T47D (cell line): ENCODE results near the gene MED16.
"Not testable (repeated sequence)": the region's sequence is repeated elsewhere in the genome, so short reads cannot be mapped to it uniquely, and the experiment has no call there.

Source experiments
- DNase-seq, 2 experiments: peaks; one replicate each; pipeline versions ENCODE4 v3.0.0 to v3.0.0-alpha.2; 2011 to 2012; ENCODE audit warnings: low read depth in 1 of 2, low spot score in 1 of 2
- JUND ChIP-seq: IDR thresholded peaks from 2 replicates; pipeline ENCODE4 v1.6.1; 2012; ENCODE audit warnings: low read depth
- in situ Hi-C: cut with HindIII; loops from 2 replicates; pipeline ENCODE4 v1.10.0; 2016; ENCODE audit warnings: low sequenced_read_pairs, low pct_unique_long_range_greater_than_20kb

MED16 gene

GRCh38 chr19:866769-867300 lies 26.2 kb downstream of the MED16 start:
- no peak for DNase-seq
- TF ChIP-seq JUND = no peak
- in situ Hi-C loops = no loop called here

- TF ChIP-seq JUND = no peak
- in situ Hi-C loops = no loop called here
- DNase-seq = no peak
Measured at GRCh38 chr19:863315-863620, 29.7 kb downstream of the MED16 start.

- DNase-seq = peak; percentile 57
- in situ Hi-C loops = no loop called here
- no peak for TF ChIP-seq JUND
Measured at GRCh38 chr19:862581-863314, 30.2 kb downstream of the MED16 start.

- no peak for TF ChIP-seq JUND
- in situ Hi-C loops = no loop called here
- peak; percentile 76 to 87 for DNase-seq
Measured at GRCh38 chr19:861756-862580, 31.0 kb downstream of the MED16 start.

GRCh38 chr19:861141-861755 lies 31.7 kb downstream of the MED16 start:
- in situ Hi-C loops = no loop called here
- TF ChIP-seq JUND = no peak
- DNase-seq = no peak

- no peak for DNase-seq
- no peak for TF ChIP-seq JUND
- in situ Hi-C loops = no loop called here
Measured at GRCh38 chr19:858868-859843, 33.8 kb downstream of the MED16 start, which contains the start of gene CFD. CFD (plus strand) TSS chr19:859664; CDS start chr19:859690, 26 bp downstream.

- no peak for DNase-seq
- no peak for TF ChIP-seq JUND
- in situ Hi-C loops = no loop called here
Measured at GRCh38 chr19:858284-858683, 34.7 kb downstream of the MED16 start.

- TF ChIP-seq JUND = no peak
- no peak for DNase-seq
- in situ Hi-C loops = no loop called here
Measured at GRCh38 chr19:855566-856120, 37.3 kb downstream of the MED16 start.

- TF ChIP-seq JUND = no peak
- in situ Hi-C loops = no loop called here
- no peak for DNase-seq
Measured at GRCh38 chr19:855142-855541, 37.8 kb downstream of the MED16 start.

- DNase-seq = no peak
- in situ Hi-C loops = no loop called here
- TF ChIP-seq JUND = no peak
Measured at GRCh38 chr19:854549-854948, 38.4 kb downstream of the MED16 start.

- DNase-seq, in situ Hi-C loops: not testable (repeated sequence)
Measured at GRCh38 chr19:853614-854220, 39.3 kb downstream of the MED16 start.
